Measurements from ENCODE around the gene MMP24. TPM values are rescaled to one million over a fixed set of nuclear protein-coding genes. Genes with fewer than 3 reads are reported as not detected.

Gene MMP24
- total and polyA plus RNA-seq, 2 of the 13 experiments (the other 11 are each of a cell fraction or from before 2014, with no cell fraction given), result 0.29 to 0.35 TPM

GRCh38 chr20:35292504-35293285 lies 66.2 kb downstream of the MMP24 start (continued):
- TF ChIP-seq CTCF (CRISPR knock-in tag; IDR thresholded peaks at IDR 0.05) (no peak), HMGXB3 (CRISPR knock-in tag; IDR thresholded peaks at IDR 0.05; ENCODE audit: borderline replicate concordance) (no peak), KDM2A (CRISPR knock-in tag; IDR thresholded peaks at IDR 0.05; ENCODE audit: borderline replicate concordance, low read depth) (0 out of 2 replicates have a peak, but pooled peaks have one; percentile 14), HNRNPLL (IDR thresholded peaks at IDR 0.05; ENCODE audit: low read depth, low read length, poor library complexity, severe bottlenecking) (no peak), BHLHE40 (IDR thresholded peaks at IDR 0.05; ENCODE audit: low read length) (peak; percentile 64; the same call in 1 of the 2 replicates), CENPT (CRISPR knock-in tag; IDR thresholded peaks at IDR 0.05; ENCODE audit: low read depth) (no peak), TSC22D2 (CRISPR knock-in tag; IDR thresholded peaks at IDR 0.05; ENCODE audit: borderline replicate concordance) (no peak), ZFY (CRISPR knock-in tag; IDR thresholded peaks at IDR 0.05) (no peak), ZNF451 (CRISPR knock-in tag; IDR thresholded peaks at IDR 0.05) (no peak), ZNF224 (CRISPR knock-in tag; IDR thresholded peaks at IDR 0.05) (0 out of 2 replicates have a peak, but pooled peaks have one; percentile 17), CBFB (CRISPR knock-in tag; IDR thresholded peaks at IDR 0.05) (no peak), ONECUT2 (CRISPR knock-in tag; IDR thresholded peaks at IDR 0.05) (no peak), ELK4 (CRISPR knock-in tag; IDR thresholded peaks at IDR 0.05; ENCODE audit: borderline replicate concordance) (no peak), MAX (IDR thresholded peaks at IDR 0.05) (0 out of 2 replicates have a peak, but pooled peaks have one; percentile 46), ZNF776 (CRISPR knock-in tag; IDR thresholded peaks at IDR 0.05) (no peak), SETDB1 (CRISPR knock-in tag; IDR thresholded peaks at IDR 0.05; ENCODE audit: borderline replicate concordance) (no peak), ASH2L (IDR thresholded peaks at IDR 0.05; ENCODE audit: insufficient read length, low read depth, low read length) (no peak), RBAK (CRISPR knock-in tag; IDR thresholded peaks at IDR 0.05) (no peak), ZFP82 (CRISPR knock-in tag; IDR thresholded peaks at IDR 0.05; ENCODE audit: borderline replicate concordance) (no peak), ZNF382 (CRISPR knock-in tag; IDR thresholded peaks at IDR 0.05; ENCODE audit: borderline replicate concordance) (no peak), ZBTB7B (CRISPR knock-in tag; IDR thresholded peaks at IDR 0.05) (0 out of 2 replicates have a peak, but pooled peaks have one; percentile 18)

All from HepG2 (cell line).